GM19351 (cell line): ENCODE results near the gene GORASP1.

Experiments used
- ATAC-seq: cut with Tn5 transposase; IDR thresholded peaks from one replicate; pipeline ENCODE4 v1.9.1; 2021; ENCODE audit warnings: mild to moderate bottlenecking, moderate library complexity; ENCODE audit not compliant: unreplicated experiment

GORASP1 gene

DNA sequence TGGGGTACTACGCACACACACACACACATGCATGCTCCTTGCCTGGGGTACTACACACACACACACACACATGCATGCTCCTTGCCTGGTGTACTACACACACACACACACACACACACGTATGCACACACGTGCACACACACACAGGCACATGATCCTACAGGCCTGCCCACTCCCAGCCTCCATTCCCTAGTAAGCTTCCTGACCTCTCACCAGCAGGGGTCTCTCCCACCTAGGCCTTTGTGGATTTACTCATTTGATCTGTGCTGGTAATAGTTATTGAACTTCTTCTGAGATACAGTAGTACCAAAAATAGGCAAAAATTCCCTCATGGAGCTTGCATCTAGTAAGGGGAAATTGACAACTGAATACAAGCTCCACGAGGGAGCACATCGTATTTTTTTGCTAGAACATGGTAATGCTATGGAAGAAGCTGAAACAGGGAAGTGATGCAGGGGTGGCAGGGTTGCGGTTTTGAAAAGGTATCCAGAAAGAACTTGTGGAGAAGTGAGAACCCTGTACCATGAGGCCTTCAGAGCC, 19.2 kb upstream of the GORASP1 start:
- ATAC-seq: no peak

- ATAC-seq: no peak
These were observed 18.5 kb upstream of the GORASP1 start for GRCh38 chr3:39125841-39126500.

- no peak for ATAC-seq
These were observed 17.7 kb upstream of the GORASP1 start for GRCh38 chr3:39124876-39125840.

- ATAC-seq: peak; percentile 71
These were observed 15.4 kb upstream of the GORASP1 start for GRCh38 chr3:39122813-39123212.

DNA sequence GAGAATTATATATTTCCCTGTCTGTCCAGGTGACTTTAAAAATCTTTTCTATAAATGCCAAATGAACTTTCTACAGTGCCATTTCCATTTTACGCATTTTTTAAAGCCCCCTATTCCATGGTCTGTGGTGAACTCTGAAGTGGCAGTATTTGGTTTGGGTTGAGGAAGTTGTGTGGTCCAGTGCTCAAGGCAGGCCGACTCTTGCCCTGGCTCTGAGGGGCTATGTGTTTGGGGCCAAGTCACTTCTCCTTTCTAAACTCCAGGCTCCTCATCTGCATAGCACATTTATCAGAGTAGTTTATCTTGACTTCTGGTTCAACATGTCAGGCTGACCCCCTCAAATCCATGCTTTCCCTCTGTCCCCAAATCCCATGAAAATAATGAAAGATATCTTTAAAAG, 14.2 kb upstream of the GORASP1 start:
- ATAC-seq: no peak

DNA sequence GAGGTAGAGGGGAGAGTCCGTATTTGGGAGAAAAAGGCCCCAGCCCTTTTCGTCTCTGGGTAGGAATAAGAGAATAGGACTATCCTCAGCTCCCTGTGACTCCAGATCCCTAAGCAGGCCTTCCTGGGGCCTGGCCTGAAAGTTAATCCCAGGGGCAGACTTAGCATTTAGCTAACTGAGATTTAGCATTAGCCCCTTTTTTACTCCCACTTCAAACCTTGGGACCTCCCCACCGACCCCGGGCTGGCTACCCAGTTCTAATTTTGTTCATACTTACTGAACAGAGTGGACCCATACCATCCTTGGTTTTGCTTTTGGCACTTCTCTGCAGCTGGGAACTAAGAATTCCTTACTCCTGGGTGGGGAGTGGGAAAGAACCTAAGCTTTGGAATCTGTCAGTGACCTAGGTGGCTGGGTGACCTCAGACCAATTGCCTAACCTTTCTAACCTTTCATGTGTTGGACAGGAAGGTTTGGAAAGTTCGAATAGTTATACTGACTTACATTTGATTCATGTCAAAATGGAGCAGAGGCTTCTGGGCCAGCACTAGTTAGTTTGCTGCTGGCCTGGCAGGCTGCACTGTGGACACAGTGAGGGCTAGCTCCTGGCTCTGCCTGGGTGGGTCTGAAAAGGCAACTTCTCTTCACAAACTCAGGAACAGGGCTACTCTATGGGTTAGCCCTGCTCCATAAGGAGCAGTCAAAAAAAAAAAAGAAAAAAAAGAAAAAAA, 11.7 kb upstream of the GORASP1 start:
- ATAC-seq: no peak

DNA sequence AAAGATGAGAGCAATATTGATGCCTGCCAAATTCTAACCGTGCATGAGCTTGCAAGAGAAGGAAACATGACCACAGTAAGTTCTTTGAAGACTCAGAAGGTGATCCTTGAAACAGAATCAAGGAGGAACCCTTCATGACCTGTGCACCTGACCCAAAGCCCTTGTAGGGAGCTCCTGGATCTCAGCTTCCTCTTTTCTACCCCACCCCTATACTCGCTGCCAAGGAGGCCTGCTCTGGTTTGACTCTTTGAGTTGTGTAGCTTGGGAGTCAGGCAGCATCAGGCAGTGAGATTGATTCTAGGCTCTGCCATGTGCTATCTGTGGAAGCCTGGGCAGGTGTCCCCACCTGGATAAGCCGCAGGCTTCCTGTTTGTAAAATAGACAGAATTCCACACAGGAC, 10.7 kb upstream of the GORASP1 start:
- ATAC-seq: peak; percentile 42

GRCh38 chr3:39115870-39116269, 8.4 kb upstream of the GORASP1 start:
- no peak for ATAC-seq

DNA sequence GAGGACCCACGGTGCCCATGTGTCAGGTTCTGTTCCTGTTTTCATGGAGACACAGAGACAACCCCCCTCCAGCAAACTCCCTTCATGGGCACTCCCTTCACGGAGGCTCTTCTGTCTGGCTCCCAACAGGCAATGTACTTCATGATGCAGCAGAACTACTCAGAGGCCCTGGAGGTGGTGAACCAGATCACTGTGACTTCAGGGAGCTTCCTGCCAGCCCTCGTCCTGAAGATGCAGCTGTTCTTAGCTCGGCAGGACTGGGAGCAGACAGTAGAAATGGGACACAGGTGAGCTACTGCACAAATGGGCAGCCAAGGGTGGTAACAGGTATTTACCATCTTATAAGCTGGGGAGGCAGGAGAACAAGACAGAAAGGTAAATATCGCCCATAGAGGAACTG, 7.0 kb upstream of the GORASP1 start:
- no peak for ATAC-seq

- no peak for ATAC-seq
These were observed 5.9 kb upstream of the GORASP1 start for GRCh38 chr3:39113291-39113690.

DNA sequence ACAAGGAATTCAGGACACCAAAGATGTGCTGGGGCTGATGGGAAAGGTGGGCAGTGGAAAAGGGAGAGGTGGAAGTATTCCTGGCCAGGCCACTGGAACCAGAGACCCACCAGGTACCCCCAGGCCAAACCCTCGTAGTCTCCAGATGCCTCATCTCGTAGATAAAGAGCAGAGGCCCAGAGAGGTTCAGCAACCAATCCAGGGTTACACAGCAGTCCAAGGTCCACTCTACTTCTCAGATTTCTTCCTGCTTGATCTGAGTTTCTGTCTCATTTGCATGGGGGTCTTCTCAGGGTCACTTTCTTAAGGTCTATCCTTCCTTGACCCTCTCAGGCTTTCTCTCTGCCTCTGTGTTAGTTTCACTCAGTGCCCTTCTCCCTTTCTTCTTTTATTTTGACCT, 5.1 kb upstream of the GORASP1 start:
- no peak for ATAC-seq

DNA sequence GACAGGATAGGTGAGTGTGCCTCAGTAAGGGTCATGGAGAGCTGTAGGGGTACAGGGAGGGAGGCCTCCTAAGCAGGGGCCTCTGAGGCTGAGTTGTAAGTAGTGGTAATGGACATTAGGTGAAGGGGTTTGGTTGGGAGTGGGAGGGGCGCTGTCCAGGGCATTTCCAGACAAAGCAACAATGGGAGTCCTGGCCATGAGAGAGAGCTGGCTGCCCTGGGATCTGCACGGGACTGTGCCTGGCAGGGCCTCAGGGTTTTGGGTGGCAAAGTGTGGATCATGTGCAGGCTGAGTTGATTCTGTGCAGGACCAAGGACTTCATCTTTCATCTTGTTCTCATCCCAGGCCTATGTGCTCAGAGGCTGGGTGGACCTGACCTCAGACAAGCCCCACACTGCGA, 4.7 kb upstream of the GORASP1 start:
- no peak for ATAC-seq

DNA sequence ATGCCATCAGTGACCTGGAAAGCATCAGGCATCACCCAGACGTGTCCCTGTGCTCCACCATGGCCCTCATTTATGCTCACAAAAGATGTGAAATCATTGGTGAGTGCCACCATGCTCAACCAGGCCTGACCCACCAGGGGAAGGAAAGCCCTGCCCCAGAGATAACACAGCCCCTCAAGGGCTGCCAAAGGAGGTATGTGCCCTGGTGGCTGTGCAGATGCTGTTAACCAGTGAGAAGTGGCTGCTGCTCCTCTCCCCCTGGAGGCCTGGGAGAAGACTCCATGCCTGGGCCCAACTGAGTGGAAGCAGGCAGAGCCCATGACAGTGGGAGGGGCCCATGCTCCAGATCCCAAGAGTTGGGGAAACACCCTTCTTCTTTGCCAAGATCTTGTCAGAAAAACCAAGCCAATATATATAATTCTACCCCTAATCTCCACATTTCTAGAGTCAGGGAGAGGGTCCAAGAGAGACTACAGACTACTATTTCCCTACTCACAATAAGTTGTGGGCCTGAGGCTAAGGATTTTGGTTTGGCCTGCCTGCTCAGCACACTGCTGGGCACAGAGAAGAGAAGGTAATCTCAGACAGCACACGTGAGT, 2.7 kb upstream of the GORASP1 start:
- ATAC-seq: no peak

DNA sequence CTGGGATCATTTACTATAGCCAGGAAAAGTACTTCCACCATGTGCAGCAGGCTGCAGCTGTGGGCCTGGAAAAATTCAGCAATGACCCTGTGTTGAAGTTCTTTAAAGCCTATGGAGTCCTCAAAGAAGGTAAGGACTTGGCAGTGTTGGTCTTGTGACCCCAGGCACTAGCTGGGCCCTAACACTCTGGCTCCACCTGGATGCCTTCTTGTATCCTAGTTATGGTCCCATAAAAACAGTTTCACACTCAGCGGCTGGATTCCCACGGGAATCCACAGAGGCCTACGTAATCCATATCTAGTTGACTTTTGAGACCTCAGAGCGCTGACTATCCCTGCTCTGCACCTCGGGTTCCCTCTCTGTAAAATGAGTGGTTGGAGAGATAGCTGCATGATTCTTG, 1.7 kb upstream of the GORASP1 start:
- no peak for ATAC-seq

- peak; percentile 80 for ATAC-seq
These were observed 828 bp upstream of the GORASP1 start for GRCh38 chr3:39108200-39108710.

- ATAC-seq: peak; percentile 5
These were observed 508 bp downstream of the GORASP1 start for GRCh38 chr3:39106851-39107387.

GRCh38 chr3:39106281-39106811, 1.1 kb downstream of the GORASP1 start:
- no peak for ATAC-seq

DNA sequence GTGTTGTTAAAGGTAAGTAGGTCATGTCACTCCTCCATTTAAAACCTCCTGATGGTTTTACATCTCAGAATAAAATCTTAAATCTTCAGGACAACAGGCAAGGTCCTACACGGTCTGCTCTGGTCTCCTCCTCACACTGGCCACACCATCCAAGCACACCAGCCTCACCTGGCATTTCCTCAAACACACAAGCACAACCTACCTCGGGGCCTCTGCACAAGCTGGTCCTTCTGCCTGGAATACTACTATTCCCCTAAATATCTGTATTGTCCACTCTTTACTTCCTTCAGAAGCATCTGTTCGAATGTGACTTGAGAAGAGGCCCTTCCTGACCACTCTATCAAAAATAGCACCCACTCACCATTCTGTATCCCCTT, 1.8 kb downstream of the GORASP1 start:
- ATAC-seq: no peak

DNA sequence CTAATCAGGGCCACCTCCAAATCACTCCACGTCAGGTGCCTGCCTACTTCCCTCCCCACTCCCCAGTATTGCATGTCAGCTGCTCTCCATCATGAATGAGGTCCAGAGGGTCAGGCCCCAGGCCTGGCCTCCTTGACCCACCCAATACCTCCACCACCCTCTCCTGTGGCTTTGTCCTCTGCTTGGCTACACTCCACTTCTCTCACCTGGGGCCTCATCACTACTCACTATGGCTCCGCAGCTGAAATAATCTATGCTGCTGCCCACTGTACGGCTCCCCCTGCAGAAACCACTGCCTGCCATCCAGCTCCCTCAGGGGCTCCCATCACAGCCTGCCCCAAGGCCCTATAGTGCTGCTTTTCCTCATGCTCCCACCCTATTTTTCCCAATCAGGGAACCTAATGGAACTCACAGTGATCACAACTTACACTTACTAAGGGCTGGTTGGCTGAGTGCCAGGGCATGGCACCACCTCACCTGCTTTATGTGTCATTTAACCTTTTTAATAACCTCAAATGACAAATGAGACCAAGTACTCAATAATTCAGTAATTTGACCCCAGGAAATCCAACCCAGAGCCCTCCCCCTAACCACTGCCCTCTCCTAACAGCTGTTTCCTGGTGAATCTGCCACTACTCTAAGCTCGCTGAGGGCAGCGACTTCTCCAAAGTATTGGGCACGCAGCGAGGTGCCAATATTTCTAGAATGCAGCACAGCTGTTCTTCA, 2.3 kb downstream of the GORASP1 start:
- no peak for ATAC-seq
